ENCODE measurements around the gene KRTAP3-3.

Gene KRTAP3-3

DNA sequence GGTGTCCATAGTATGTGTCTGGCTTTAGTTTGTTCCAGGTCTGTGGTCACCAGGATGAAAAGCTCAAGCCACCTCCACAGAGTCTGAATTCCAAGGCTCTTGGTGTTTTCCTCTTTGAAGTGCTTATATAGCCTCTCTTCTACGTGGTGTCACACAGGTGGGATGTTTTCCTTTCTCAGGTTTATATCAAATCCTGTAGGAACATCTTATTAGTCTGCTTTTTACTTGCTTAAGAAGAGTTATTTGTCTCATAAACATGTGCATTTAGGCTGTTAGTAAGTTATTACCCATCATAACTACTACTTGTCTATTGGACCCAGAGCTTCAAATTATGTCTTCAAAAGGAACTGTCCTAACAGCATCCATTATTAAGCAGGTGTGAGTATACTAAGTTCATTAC is 27.1 kb downstream of the KRTAP3-3 start, which contains the start of gene KRT39:
Gene KRT39 (minus strand): TSS at position 101 of the 400 bp plus-strand sequence. CDS start 92 bp downstream, at position 9.
- Histone ChIP-seq H3K9ac (no peak within 1 kb of the TSS), H4K20me1 (ENCODE audit: insufficient read depth) (no peaks in the 10 kb centered on the region), H2AFZ (ENCODE audit: low read depth) (no peak within 1 kb of the TSS), H3K79me2 (ENCODE audit: insufficient read depth, low read depth) (no peaks in the 10 kb centered on the region), H3K4me2 (no peak within 1 kb of the TSS), H3K27me3 (ENCODE audit: insufficient read depth, low read depth) (no peaks in the 10 kb centered on the region), H3K36me3 (ENCODE audit: insufficient read depth) (no peaks in the 10 kb centered on the region), H3K4me3 (IDR thresholded peaks at IDR 0.05; ENCODE audit: insufficient read depth, low read depth, low read length) (no peak within 1 kb of the TSS), H3K4me1 (ENCODE audit: low read depth, poor library complexity, severe bottlenecking) (no peaks in the 10 kb centered on the region), H3K27ac (no peak within 1 kb of the TSS)
- TF ChIP-seq CTCF (conservative IDR thresholded peaks at IDR 0.05; ENCODE audit: low read depth, low read length): no peak

GRCh38 chr17:40963838-40964237 is 30.1 kb downstream of the KRTAP3-3 start:
- Histone ChIP-seq H3K36me3 (ENCODE audit: insufficient read depth) (no peaks in the 10 kb centered on the region), H3K27ac (no peak overlapping the region), H3K79me2 (ENCODE audit: insufficient read depth, low read depth) (no peaks in the 10 kb centered on the region), H3K9ac (no peak overlapping the region), H3K4me3 (IDR thresholded peaks at IDR 0.05; ENCODE audit: insufficient read depth, low read depth, low read length) (no peak overlapping the region), H2AFZ (ENCODE audit: low read depth) (no peak overlapping the region), H4K20me1 (ENCODE audit: insufficient read depth) (no peaks in the 10 kb centered on the region), H3K27me3 (ENCODE audit: insufficient read depth, low read depth) (no peaks in the 10 kb centered on the region), H3K4me1 (ENCODE audit: low read depth, poor library complexity, severe bottlenecking) (no peaks in the 10 kb centered on the region), H3K4me2 (peak overlapping the region; percentile 5; the same call in 1 of the 2 replicates)
- peak; percentile 93 for TF ChIP-seq CTCF (conservative IDR thresholded peaks at IDR 0.05; ENCODE audit: low read depth, low read length)

- TF ChIP-seq CTCF (conservative IDR thresholded peaks at IDR 0.05; ENCODE audit: low read depth, low read length): no peak
- Histone ChIP-seq H3K9ac (no peak overlapping the region), H3K4me3 (IDR thresholded peaks at IDR 0.05; ENCODE audit: insufficient read depth, low read depth, low read length) (no peak overlapping the region), H3K27me3 (ENCODE audit: insufficient read depth, low read depth) (no peaks in the 10 kb centered on the region), H3K36me3 (ENCODE audit: insufficient read depth) (no peaks in the 10 kb centered on the region), H2AFZ (ENCODE audit: low read depth) (no peak overlapping the region), H3K27ac (no peak overlapping the region), H4K20me1 (ENCODE audit: insufficient read depth) (no peaks in the 10 kb centered on the region), H3K4me2 (no peak overlapping the region), H3K79me2 (ENCODE audit: insufficient read depth, low read depth) (no peaks in the 10 kb centered on the region), H3K4me1 (ENCODE audit: low read depth, poor library complexity, severe bottlenecking) (no peaks in the 10 kb centered on the region)
Measured at GRCh38 chr17:40962059-40962561, 31.9 kb downstream of the KRTAP3-3 start.

- Histone ChIP-seq H2AFZ (ENCODE audit: low read depth) (no peak overlapping the region), H3K9ac (no peak overlapping the region), H3K27ac (no peak overlapping the region)
Measured at GRCh38 chr17:40961591-40961990, 32.4 kb downstream of the KRTAP3-3 start.

More at GRCh38 chr17:40961591-40961990, 32.4 kb downstream of the KRTAP3-3 start:
- no peak for TF ChIP-seq CTCF (conservative IDR thresholded peaks at IDR 0.05; ENCODE audit: low read depth, low read length)
- Histone ChIP-seq H3K27me3 (ENCODE audit: insufficient read depth, low read depth) (no peaks in the 10 kb centered on the region), H3K4me1 (ENCODE audit: low read depth, poor library complexity, severe bottlenecking) (no peaks in the 10 kb centered on the region), H3K4me3 (IDR thresholded peaks at IDR 0.05; ENCODE audit: insufficient read depth, low read depth, low read length) (no peak overlapping the region), H3K36me3 (ENCODE audit: insufficient read depth) (no peaks in the 10 kb centered on the region), H3K79me2 (ENCODE audit: insufficient read depth, low read depth) (no peaks in the 10 kb centered on the region), H3K4me2 (no peak overlapping the region), H4K20me1 (ENCODE audit: insufficient read depth) (no peaks in the 10 kb centered on the region)
